IMR-90 (cell line): ENCODE measurements around the gene KIFC3. TPM values are rescaled to one million over a fixed set of nuclear protein-coding genes. Genes with fewer than 3 reads are reported as not detected.

Source experiments
- ATAC-seq: fragments of 200-7000 bp; cut with Tn5 transposase; 2 replicates; pipeline ENCODE4 v1.9.1; 2020; ENCODE audit warnings: low read depth, mild to moderate bottlenecking, moderate library complexity
- BruUV-seq: library from RNA; stranded (reverse); fragments of 400-500 nt; replicated peaks from 2 replicates; lab custom pipeline; 2021; lab: Mats Ljungman, UMichigan
- CTCF ChIA-PET: fragments of 300-600 bp; formaldehyde crosslinking; extraction: SDS; loops from one replicate; lab custom pipeline; 2021; ENCODE audit warnings: antibody characterized with exemption; lab: Yijun Ruan, JAX
- POLR2A ChIA-PET: fragments of 300-600 bp; sonication (Branson Sonifier 250); formaldehyde crosslinking; loops from one replicate; lab custom pipeline; 2022; ENCODE audit warnings: antibody characterized with exemption; ENCODE audit not compliant: unreplicated experiment; lab: Charles Lee
- DNase-seq: peaks from one replicate; pipeline ENCODE4 v3.0.0; 2013
- H2AFZ ChIP-seq: replicated peaks from 2 replicates; pipeline ENCODE3; 2013; ENCODE audit warnings: low read length, mild to moderate bottlenecking; ENCODE audit not compliant: poor library complexity
- H2AK5ac ChIP-seq: 2 replicates; pipeline ENCODE4 v1.6.1; 2013; ENCODE audit warnings: low read depth, low read length, inconsistent platforms
- H2AK9ac ChIP-seq: replicated peaks from 2 replicates; pipeline ENCODE3; 2013; ENCODE audit warnings: mild to moderate bottlenecking, low read depth, low read length, moderate library complexity; ENCODE audit not compliant: poor library complexity
- H2BK120ac ChIP-seq: 2 replicates; pipeline ENCODE4 v1.6.1; 2013; ENCODE audit warnings: low read depth, low read length, inconsistent platforms
- H2BK15ac ChIP-seq: 3 replicates; pipeline ENCODE4 v1.6.1; 2013; ENCODE audit warnings: low read depth, low read length, inconsistent platforms
- H2BK20ac ChIP-seq: 2 replicates; pipeline ENCODE4 v1.6.1; 2013; ENCODE audit warnings: low read depth, mild to moderate bottlenecking, inconsistent platforms, low read length, moderate library complexity
- H2BK5ac ChIP-seq: 2 replicates; pipeline ENCODE4 v1.6.1; 2013; ENCODE audit warnings: mild to moderate bottlenecking, low read depth, low read length, inconsistent platforms; ENCODE audit not compliant: poor library complexity, severe bottlenecking
- H3K14ac ChIP-seq: replicated peaks from 2 replicates; pipeline ENCODE4 v1.6.1; 2013; ENCODE audit warnings: low read depth, low read length, inconsistent platforms
- H3K18ac ChIP-seq: 2 replicates; pipeline ENCODE4 v1.6.1; 2013; ENCODE audit warnings: low read depth, low read length, control low read depth
- H3K23ac ChIP-seq: 2 replicates; pipeline ENCODE4 v1.6.1; 2013; ENCODE audit warnings: low read depth, low read length, inconsistent platforms
- H3K27ac ChIP-seq: 2 replicates; pipeline ENCODE4 v1.5.1; 2013; ENCODE audit warnings: mild to moderate bottlenecking, control low read depth, low read length; ENCODE audit not compliant: insufficient read depth
- H3K27me3 ChIP-seq: 2 replicates; pipeline ENCODE4 v1.6.1; 2013; ENCODE audit warnings: low read length; ENCODE audit not compliant: control insufficient read depth, insufficient read depth
- H3K36me3 ChIP-seq: 2 replicates; pipeline ENCODE4 v1.6.1; 2013; ENCODE audit warnings: low read length, mixed read lengths; ENCODE audit not compliant: control insufficient read depth, insufficient read depth
- H3K4ac ChIP-seq: 2 replicates; pipeline ENCODE4 v1.6.1; 2013; ENCODE audit warnings: low read depth, low read length, inconsistent platforms
- H3K4me1 ChIP-seq: 2 replicates; pipeline ENCODE4 v1.6.1; 2013; ENCODE audit warnings: low read length, mixed read lengths; ENCODE audit not compliant: control insufficient read depth, insufficient read depth
- H3K4me2 ChIP-seq: 2 replicates; pipeline ENCODE4 v1.6.1; 2013; ENCODE audit warnings: low read depth, mild to moderate bottlenecking, control low read depth, low read length, moderate library complexity
- H3K4me3 ChIP-seq: 2 replicates; pipeline ENCODE4 v1.5.1; 2013; ENCODE audit warnings: low read depth, mild to moderate bottlenecking, control low read depth, low read length, moderate library complexity; ENCODE audit not compliant: insufficient read depth
- H3K56ac ChIP-seq: 2 replicates; pipeline ENCODE4 v1.6.1; 2013; ENCODE audit warnings: low read length, inconsistent platforms; ENCODE audit not compliant: insufficient read depth; ENCODE audit errors: extremely low read depth
- H3K79me1 ChIP-seq, 2 experiments: 2 replicates each; pipeline ENCODE4 v1.6.1; 2013; ENCODE audit warnings: low read length in 2 of 2, inconsistent platforms in 1 of 2, low read depth in 1 of 2
- H3K9ac ChIP-seq: 2 replicates; pipeline ENCODE4 v1.6.1; 2013; ENCODE audit warnings: low read depth, low read length, control low read depth
- H3K9me1 ChIP-seq: 2 replicates; pipeline ENCODE4 v1.6.1; 2013; ENCODE audit warnings: low read length, inconsistent platforms; ENCODE audit not compliant: insufficient read depth
- H3K9me3 ChIP-seq: 2 replicates; pipeline ENCODE4 v1.6.1; 2013; ENCODE audit warnings: low read length; ENCODE audit not compliant: control insufficient read depth, insufficient read depth
- H4K20me1 ChIP-seq: 2 replicates; pipeline ENCODE4 v1.6.1; 2013; ENCODE audit warnings: low read length, inconsistent platforms; ENCODE audit not compliant: insufficient read depth
- H4K5ac ChIP-seq: 2 replicates; pipeline ENCODE4 v1.6.1; 2013; ENCODE audit warnings: mild to moderate bottlenecking, low read depth, low read length, control low read depth
- H4K8ac ChIP-seq, 2 experiments: 2 replicates each; pipeline ENCODE4 v1.6.1; 2013; ENCODE audit warnings: low read depth in 2 of 2, low read length in 2 of 2, control low read depth in 1 of 2, inconsistent platforms in 1 of 2
- H4K91ac ChIP-seq: 2 replicates; pipeline ENCODE4 v1.6.1; 2013; ENCODE audit warnings: low read depth, low read length, inconsistent platforms; ENCODE audit not compliant: insufficient read depth
- CEBPB ChIP-seq: IDR thresholded peaks from 2 replicates; pipeline ENCODE4 v1.6.1; 2012; ENCODE audit warnings: low read depth, low read length, improper control_type of control experiment
- CHD1 ChIP-seq: IDR thresholded peaks from 2 replicates; pipeline ENCODE4 v1.6.1; 2012; ENCODE audit warnings: low read depth, low read length, improper control_type of control experiment
- ELK1 ChIP-seq: fragments of 150-350 bp; IDR thresholded peaks from 2 replicates; pipeline ENCODE4 v1.6.1; 2016; ENCODE audit warnings: low read depth, mild to moderate bottlenecking, low read length, moderate library complexity, borderline replicate concordance
- MAZ ChIP-seq: IDR thresholded peaks from 2 replicates; pipeline ENCODE4 v1.6.1; 2012; ENCODE audit warnings: low read depth, mild to moderate bottlenecking, low read length, improper control_type of control experiment, moderate library complexity, borderline replicate concordance
- NFE2L2 ChIP-seq: fragments of 150-350 bp; IDR thresholded peaks from 2 replicates; pipeline ENCODE4 v1.6.1; 2016; ENCODE audit warnings: low read depth, mild to moderate bottlenecking, low read length
- RCOR1 ChIP-seq: IDR thresholded peaks from 2 replicates; pipeline ENCODE4 v1.6.1; 2012; ENCODE audit warnings: mild to moderate bottlenecking, low read length, improper control_type of control experiment; ENCODE audit not compliant: insufficient replicate concordance
- RFX5 ChIP-seq: IDR thresholded peaks from 2 replicates; pipeline ENCODE4 v1.8.0; 2012; ENCODE audit warnings: low read depth, mild to moderate bottlenecking, low read length, moderate library complexity
- SMC3 ChIP-seq: fragments of 150-350 bp; IDR thresholded peaks from 2 replicates; pipeline ENCODE4 v1.6.1; 2016; ENCODE audit warnings: low read depth, mild to moderate bottlenecking, antibody characterized with exemption, low read length, moderate library complexity
- USF2 ChIP-seq: fragments of 150-350 bp; IDR thresholded peaks from 2 replicates; pipeline ENCODE4 v1.6.1; 2017; ENCODE audit warnings: mild to moderate bottlenecking, antibody characterized with exemption, low read length, low read depth
- WGBS, 2 experiments: methylation state at CpG; one replicate each; pipeline versions ENCODE4 v1.1.5 to v1.1.7; 2013; ENCODE audit warnings: missing lambda C conversion rate in 2 of 2; ENCODE audit not compliant: insufficient read length in 1 of 2; ENCODE audit errors: extremely low coverage in 2 of 2; 5-methylcytosine and 5-hydroxymethylcytosine counted together
- dilution Hi-C: fragments of 300-500 bp; cut with HindIII; formaldehyde crosslinking; loops from one replicate; pipeline ENCODE4 v1.14.3; 2018; ENCODE audit warnings: low sequenced_read_pairs; ENCODE audit not compliant: unreplicated experiment
- in situ Hi-C: fragments of 300-500 bp; cut with MboI; formaldehyde crosslinking; loops from 3 replicates; pipeline ENCODE4 v1.14.3; 2019; ENCODE audit warnings: low sequenced_read_pairs, inconsistent platforms, mixed read lengths
- intact Hi-C: fragments of 100-400 bp; cut with micrococcal nuclease; formaldehyde crosslinking; loops from 2 replicates; pipeline ENCODE4 v1.10.0; 2022
- polyA plus RNA-seq, 3 experiments: library from polyadenylated mRNA; depleted of rRNA; stranded (reverse); fragments of >200 nt; gene quantifications; 2 replicates each; pipeline ENCODE4 v1.2.3, GENCODE V29; 2012; ENCODE audit warnings: low replicate concordance in 1 of 3
- total RNA-seq: library from RNA; depleted of rRNA; stranded (reverse); fragments of >200 nt; gene quantifications from 2 replicates; pipeline ENCODE4 v1.2.3, GENCODE V29; 2012

Gene KIFC3
- total and polyA plus RNA-seq, 2 of the 4 experiments (the other 2 are of a cell fraction) = 48.6 to 62.5 TPM

GRCh38 chr16:57826052-57826451 lies 23.8 kb upstream of the KIFC3 start:
- no peak overlapping the region for H3K27ac ChIP-seq
- dilution Hi-C loops (no loop called here), intact Hi-C loops (no loop called here), in situ Hi-C loops (no loop called here)
- H4K8ac ChIP-seq = no peak overlapping the region
- H3K9me1 ChIP-seq = peaks cover 11% of the 10 kb centered on the region; the same call in 1 of the 2 replicates
- no peak overlapping the region for H4K91ac ChIP-seq
- H2AK5ac ChIP-seq = no peak overlapping the region
- TF ChIP-seq USF2 = no peak
- TF ChIP-seq CHD1 = no peak
- TF ChIP-seq RCOR1 = no peak
- no peak for TF ChIP-seq SMC3
- no peak for TF ChIP-seq RFX5
- TF ChIP-seq NFE2L2 = no peak
- TF ChIP-seq MAZ = no peak
- TF ChIP-seq CEBPB = no peak
- no peak for TF ChIP-seq ELK1
- no peak for ATAC-seq
- no peak overlapping the region for H3K18ac ChIP-seq
- no peak overlapping the region for H3K4ac ChIP-seq
- no peak overlapping the region for H3K4me2 ChIP-seq
- no peak overlapping the region for H3K23ac ChIP-seq
- no peaks in the 10 kb centered on the region for H3K79me1 ChIP-seq
- no peak overlapping the region for H2AK9ac ChIP-seq
- POLR2A ChIA-PET = no interaction called here
- no peak overlapping the region for H2BK120ac ChIP-seq
- no peak overlapping the region for H2BK15ac ChIP-seq
- H3K9ac ChIP-seq = no peak overlapping the region
- no peak overlapping the region for H2BK20ac ChIP-seq
- no peaks in the 10 kb centered on the region; the same call in 1 of the 2 replicates for H3K4me1 ChIP-seq
- peaks cover 37% of the 10 kb centered on the region for H3K27me3 ChIP-seq
- H3K14ac ChIP-seq = no peak overlapping the region
- no peak overlapping the region for H2AFZ ChIP-seq
- no peak overlapping the region for H2BK5ac ChIP-seq
- WGBS, 2 experiments = 60% methylated on average over 2 of the region's 4 CpGs; no CpG with 5 or more reads in 1 of the 2 experiments
- CTCF ChIA-PET = no interaction called here
- DNase-seq = no peak
- no peaks in the 10 kb centered on the region for H3K36me3 ChIP-seq
- no peak overlapping the region for H4K5ac ChIP-seq
- H4K20me1 ChIP-seq = no peaks in the 10 kb centered on the region
- no peak overlapping the region for H3K4me3 ChIP-seq
- H3K56ac ChIP-seq = no peak overlapping the region
- BruUV-seq = no TSS peak
- no peaks in the 10 kb centered on the region for H3K9me3 ChIP-seq
